NCI-H2196 treated with DMSO at 0.1 percent for 48 hours (cell line): ENCODE results near the gene SLC1A2.

Experiments used
- DNase-seq: peaks from one replicate; lab custom pipeline; 2025; ENCODE audit not compliant: unreplicated experiment; lab: John Stamatoyannopoulos, UW

SLC1A2 gene

DNA sequence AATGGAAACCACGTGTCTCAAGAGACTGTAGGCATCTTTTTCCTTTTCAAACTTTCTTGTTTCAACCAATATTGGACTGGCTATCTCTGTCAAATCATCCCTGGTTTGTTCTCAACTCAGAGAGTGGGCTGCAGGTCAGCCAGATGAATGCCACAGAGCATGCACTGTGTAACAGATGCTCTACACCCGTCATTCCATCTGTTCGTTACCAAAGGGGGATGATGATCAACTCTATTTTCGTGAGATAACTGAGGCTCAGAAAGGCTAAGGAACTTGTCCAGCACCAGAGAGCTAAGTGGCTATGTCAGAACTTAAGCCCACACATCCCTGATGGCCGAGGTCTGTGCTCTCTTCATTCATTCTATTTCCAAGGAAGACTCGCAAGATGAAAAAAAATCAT is 42.1 kb downstream of the SLC1A2 start:
- no peak for DNase-seq

DNA sequence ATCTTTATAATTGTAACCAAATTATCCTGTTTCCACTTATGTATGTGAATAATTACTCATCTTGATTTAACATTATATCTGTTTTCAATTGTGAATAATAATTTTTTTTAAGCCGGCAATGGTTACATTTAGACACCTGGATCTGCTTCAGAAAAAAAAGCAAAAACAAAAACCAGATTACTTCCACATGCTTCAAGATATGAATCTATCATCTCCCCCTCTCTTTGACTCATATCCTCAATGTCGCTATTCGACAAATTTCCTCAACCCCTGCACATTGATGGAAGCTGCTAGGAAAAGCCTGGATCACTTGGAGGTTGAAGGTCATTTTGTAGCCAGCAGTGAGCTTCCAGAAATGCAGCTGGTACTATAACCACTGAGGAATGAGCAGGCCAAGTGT is 42.7 kb downstream of the SLC1A2 start:
- DNase-seq: no peak

DNA sequence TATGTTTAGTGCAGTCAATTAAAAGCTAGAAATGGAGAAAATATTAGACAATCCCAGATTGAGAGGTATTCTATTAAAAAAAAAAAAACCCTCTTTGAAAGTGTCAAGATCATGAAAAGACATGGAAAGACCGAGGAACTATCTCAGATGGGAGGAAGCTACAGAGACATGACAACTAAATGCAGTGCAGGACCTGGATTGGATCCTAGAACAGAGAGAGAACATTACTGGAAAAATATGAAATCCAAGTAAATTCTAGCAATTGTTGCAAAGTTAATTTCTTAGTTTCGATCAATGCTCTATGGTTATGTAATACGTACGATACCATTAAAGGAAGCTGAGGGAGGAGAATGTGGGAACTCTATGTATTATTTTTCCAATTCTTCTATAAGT is 43.2 kb downstream of the SLC1A2 start:
- DNase-seq: no peak

DNA sequence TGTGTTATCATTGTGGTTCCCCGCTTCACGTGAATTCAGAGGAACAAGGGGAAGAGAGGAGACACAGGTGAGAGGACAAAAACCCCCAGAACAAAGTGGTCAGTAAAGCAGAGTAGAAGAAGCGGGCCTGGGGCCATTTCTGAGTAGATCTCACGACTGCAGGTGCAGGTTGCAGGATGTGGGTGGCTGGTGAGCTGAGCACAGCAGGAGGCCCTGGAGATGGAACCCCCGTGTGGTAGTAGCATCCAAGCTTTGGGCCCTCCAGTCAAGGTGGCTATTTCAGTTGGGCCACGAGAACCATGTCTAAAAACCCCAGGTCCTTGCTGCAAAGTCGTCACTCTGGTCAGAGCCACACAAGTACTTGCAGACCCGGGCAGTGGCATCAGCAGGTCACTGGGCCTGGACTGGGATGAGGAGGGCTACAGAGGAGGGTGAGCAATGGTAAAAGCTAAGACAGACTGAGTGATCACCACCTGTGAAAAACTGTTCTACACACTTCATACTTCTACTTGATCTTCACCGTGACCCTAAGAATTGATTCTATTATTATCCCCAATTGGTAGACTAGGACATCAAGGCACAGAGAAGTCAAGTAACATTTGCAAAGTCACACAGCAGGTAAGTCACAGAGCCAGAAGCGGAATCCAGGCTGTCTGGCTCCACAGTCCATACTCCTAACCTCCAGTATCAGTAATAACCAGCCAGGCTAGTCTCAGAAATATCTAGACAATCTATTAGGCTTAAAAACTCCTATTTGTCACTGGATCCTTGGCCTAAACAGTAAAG is 43.8 kb downstream of the SLC1A2 start:
- no peak for DNase-seq

DNA sequence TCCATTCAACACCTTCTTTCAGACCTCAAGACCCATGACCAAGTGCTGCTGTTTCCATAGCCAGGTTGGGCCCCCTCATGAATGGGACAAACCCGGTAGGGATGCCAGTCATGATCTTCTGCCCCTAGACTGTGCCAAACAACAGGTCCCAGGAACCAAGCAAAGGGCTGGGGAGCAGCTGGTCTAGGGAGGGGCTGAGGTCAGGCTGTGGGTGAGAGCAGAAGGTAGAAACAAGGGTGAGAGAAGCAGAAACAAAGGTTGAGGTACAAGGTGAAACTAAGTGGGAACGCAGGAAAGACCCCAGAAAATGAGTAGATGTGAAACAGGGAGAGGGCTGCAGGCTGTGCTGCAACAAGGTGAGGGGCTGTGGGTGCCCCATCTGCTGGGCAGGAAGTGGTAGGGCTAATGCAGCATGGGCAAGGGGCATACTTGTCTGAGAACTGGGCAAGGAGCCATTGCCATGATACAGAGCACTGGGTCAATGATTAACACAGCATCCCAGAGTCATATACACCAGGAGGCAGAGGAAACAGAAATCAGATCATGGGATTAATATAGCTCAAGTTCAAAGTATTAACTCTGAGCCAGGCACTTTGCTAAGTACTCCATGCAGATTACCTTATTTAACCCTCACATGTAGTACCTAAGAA is 45.9 kb downstream of the SLC1A2 start:
- DNase-seq: no peak

DNA sequence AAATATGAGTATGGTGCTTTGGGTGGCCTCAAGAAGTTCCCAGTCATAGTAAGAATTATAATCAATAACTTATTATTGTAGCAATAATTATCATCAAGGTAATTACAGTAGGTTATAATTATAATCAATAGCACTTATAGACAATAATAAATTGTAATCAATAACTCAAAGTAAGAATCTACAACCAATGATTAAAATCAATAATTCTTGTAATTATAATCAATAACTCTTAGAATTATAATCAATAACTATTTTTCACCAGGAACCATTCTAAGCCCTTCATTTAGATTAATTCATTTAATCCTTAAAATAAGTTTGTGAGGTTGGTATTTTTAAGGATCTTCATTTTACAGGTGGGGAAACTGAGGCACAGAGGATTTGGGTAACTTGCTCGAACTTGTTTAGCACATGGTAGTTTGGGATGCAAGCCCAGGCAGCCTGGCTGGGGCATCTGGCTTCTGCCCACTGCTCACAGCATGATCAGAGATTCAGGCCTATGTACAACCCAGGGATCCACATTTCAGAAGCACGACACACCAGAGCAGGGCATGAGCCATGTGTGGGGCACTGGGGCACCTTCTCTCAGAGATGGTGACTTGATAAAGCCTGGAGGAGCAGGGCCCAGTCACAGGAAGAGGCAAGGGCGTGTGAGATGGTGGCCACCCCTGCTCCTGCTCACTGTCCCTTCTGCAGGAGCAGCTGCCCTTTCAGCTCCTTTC is 46.6 kb downstream of the SLC1A2 start:
- DNase-seq: no peak

DNA sequence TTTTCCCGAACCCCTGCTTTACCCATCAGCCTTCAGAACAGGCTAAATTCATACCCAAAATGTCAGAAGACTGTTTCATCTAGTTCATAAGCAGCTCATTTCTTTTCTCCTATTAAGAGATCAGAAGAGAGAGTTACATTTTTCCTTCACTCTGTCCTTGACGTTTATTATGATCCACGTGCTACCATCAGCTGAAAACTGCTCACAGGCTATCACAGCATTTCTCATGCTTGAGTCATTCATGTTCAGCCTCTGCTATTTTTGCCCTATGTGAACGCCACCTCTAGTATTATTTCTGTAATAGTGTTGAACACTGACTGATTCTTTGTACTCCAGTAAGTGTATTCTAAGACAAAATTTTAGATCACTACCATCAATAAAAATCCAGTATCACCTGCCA is 51.9 kb downstream of the SLC1A2 start:
- DNase-seq: no peak

DNA sequence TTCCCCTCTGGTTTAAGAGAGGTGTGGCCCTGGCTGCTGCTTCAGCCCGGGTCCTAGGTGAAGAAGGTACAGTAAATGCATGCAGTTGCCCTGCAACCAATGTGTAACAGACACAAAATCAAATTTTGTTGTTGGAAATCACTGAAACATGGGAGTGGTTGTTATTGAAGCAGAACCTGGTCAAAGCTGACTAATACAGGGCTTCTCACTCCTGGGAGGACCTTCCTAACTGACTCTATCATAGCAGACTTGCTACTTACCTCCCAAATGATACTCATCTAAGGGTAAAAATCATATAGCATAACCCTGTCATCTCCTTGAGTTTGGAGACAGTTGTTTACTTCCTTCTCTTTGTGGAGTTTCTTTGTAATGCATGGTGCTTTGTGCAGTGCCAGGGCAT is 52.6 kb downstream of the SLC1A2 start:
- no peak for DNase-seq

DNA sequence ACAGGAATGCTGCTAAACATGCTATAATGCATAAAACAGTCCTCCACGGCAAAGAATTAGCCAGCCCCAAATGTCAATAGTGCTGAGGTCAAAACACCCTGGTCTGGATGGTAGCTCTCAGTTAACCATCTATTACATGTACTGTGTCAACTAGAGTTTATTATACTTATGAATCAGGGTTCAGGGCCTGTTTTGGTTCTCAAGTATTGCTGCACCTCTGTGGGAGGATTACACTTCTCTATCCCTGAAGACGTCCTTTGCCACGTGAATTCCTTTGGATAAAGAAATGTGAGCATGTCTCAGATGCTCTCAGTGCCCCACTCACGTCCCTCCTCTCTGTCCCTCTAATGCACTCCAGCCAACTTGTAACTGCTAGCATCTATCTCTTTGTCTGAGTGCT is 53.4 kb downstream of the SLC1A2 start:
- DNase-seq: no peak

DNA sequence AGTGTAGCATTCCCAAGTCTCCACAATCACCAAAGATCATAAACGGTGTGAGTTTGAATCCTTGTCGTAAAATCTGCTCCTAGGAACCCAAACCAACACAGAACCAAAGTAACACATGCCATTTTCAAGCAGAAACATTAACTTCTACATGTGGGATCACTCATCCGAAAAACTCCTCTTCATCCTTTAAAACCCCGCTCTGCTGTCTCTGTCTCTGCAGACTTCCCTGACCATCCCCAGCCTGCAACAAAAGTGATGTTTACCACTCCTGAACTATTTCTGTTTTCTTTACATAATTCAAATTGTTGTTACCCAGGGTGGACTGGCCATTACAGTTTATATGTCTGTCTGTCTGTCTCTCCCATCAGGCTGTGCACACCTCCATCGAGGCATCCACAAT is 54.0 kb downstream of the SLC1A2 start:
- DNase-seq: no peak

DNA sequence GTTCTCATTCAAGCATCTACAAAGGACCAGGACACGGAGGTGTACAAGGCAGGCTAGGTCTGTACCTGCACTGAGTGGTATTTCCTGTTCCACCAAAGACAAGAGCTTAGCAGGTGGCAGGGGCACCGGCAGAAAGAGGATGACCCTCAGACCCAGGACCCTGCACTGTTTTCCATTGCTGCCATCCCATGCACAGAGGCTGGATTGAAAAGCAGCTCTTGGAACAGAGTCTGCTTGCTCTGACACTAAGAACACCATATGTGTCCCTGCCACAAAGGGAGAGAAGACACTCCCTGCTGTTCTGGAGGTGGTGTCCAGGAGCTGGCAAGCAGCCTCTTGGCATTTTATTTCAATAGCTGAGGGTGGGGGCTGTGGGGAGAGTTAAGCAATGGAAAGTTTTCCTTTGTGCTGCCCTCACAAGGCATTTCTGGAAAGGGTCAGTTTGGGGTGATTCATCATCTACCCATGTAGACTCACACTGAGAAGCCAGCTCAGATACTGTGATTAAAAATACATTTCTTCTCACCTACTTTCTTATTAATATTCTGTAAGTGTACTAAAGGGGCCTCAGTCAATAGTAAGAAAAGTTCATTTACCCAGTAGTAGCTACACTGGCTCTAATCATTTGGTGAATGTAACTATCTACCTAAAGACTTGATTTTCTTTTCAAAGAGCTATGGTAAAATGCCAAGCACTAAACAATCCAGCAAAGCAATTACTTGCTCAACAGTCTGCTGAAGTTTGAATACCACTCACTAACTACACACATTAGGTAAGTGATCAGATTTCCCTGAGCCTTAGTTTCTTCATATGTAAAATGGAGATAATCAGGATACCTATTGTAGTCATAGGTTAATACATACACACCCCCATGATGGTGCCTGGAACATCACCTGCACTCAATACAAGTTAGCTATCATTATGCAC is 55.2 kb downstream of the SLC1A2 start:
- no peak for DNase-seq

DNA sequence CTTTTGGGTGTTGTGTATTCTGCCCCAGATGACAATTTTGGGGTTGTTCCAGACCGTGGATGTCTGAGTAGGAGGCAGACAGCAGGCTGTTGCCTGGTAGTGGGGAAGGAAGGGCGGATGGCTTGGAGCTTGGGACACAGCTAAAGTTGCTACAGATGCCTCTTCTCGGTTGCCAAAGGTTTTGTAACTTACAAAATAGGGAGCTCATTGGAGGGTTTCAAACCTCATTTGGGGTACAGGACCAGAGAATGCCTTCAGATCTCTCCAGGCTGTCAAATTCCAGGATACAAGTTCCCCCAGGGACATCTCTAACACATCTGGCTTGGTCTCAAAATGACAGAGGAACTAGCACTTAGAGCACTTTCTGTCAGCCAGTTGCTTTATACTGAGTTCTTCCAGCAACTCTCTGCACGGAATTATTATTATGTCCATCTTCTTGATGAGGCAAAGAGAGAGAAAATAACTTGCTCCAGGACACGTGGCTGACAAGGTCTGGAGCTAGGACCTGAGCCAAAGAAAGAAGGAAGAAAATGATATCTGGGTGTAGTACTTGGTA is 56.0 kb downstream of the SLC1A2 start:
- no peak for DNase-seq

DNA sequence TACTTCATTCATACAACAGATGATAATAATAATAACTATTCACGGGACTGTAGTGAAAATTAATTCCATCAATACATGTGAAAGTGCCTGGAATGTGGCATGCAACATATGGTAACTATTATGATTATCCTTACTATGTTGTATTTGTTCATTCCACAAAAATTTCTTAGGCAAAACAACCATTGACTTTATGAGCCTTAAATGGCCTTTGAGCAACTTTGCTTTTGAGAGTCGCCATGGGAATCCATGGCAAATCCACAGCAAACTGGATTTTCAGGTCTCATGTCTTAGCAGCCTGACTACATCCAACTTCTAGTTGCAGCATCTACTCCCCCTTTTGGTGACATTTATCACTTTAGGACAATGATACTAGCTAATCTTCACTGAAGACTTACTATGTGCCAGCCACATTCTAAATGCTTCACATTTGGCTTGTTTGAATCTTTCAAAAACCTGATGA is 56.8 kb downstream of the SLC1A2 start:
- DNase-seq: no peak

DNA sequence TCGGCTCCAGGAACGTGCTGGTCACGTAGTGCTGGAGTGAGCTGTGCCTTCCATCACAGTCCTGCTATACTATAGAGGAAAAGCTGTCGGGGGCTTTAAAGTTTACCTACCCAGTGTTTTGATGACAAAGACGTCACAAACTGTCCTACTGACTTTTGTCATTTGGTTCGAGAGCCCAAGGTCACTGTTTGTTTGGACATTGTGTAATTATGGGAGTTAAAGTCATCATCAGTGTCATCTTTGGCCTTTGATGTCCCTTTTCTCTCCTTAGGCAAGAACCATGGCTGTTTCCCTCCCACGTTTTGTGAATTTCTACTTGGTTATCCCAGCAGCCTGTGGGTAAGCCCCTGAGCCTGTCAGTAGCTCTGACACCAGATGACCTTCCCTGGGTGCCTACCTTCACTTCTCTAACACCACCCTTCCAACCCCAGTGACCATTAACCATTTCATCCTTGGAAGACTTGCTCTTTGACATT is 59.3 kb downstream of the SLC1A2 start:
- no peak for DNase-seq

DNA sequence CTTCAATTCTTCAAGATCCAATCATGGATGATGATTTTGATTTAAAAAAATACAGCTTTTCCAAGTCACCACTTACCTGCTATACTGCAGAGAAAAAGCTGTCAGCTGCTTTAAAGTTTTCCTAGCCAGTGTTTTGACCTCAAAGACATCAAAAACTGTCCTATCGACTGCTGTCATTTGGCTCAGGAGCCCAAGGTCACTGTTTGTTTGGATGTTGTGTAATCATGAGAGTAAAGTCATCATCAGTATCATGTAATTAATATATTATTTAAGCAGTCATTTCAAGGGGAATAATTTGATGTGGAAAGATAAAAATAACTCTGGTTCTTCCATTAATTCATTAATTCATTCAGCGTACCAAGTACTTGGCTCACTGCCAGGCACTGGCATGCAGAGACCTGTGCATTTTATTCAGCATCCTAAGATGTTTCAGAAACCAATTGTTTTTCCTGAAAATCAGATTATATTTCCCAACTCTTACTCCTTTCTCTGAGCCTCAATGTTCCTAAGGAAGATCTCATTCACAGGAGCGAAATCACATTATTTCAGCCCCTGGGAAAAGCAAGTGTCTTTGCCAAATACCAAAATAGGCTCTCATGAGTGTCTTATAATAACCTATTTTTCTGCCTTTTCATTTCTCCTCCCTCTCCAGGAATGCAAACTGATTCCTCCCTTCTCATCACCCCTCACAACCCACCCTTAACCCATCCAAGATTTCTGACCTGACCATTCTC is 59.9 kb downstream of the SLC1A2 start:
- no peak for DNase-seq

DNA sequence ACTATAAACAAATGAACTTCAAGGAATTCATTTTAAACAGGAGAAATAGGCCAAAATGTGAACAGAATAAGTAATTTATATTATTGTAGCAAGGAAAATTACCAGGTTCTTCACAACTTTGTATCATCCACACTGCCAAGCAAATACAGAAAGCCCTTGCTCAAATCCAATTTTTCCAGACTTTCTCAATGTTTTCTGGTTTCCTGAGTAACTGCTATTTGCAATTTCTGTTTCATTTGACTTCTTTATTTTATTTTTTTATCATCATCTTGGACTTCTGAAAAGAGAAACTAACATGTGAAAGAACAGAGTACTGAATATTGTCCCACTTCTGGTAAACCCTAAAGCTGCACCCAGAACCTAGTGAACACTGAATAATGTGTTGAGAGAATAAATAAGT is 61.0 kb downstream of the SLC1A2 start:
- no peak for DNase-seq

DNA sequence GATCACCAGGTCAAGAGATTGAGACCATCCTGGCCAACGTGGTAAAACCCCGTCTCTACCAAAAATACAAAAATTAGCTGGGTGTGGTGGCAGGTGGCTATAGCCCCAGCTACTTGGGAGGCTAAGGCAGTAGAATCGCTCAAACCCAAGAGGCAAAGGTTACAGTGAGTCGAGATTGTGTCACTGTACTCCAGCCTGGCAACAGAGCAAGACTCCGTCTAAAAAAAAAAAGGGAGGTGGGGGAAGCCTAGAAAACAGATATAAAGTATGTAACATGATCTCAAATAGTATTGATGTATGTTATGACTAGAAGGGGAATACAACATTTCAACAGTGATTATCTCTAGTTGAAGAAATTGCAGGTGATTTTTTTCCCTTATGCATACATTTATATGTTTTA is 61.4 kb downstream of the SLC1A2 start:
- DNase-seq: no peak

DNA sequence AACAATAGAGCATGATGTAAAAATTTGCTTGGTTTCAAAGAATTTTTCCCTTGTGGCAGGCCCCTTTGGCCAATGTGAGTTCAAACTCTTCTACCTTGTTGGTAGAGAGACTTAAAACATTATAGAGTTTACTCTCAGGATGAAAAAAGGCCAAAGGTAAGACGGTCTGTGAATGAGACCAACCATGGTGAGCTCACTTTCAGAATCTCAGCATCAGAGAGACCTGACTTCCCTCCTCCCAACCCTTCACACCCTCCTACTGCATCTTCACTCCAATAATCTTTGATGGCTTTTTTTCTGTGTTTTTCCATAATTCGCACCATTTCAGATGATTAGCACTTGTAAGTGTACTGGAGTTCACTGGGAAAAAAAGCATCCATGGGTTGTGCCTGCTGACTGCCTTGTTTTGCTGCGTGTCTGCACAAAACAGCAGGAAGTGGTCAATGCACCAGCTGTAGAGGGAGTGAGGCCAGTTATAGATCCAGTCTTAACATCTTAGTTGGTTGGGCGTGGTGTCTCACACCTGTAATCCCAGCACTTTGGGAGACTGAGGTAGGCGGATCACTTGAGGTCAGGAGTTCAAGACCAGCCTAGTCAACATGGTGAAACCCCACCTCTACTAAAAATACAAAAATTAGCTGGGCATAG is 64.1 kb downstream of the SLC1A2 start:
- no peak for DNase-seq

DNA sequence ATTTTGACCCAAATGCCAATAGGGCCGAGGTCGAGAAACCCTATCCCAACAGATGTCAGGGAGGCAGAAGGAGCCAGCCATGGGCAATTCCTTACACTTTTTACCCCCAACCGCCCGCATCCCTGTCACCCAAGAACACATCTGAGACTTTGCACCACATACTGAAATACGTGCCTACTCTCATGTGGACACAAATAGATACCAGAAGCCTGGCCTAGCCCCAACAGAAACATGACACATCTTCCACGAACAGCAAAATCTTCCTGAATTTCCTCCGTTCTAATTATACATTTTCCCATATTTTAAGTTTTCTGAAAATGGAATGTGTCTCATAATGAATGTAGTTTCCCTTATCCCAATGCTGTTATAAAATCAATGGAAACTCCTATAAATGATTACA is 64.7 kb downstream of the SLC1A2 start:
- no peak for DNase-seq
